GM12872 (cell line): ENCODE data around the gene MED27.

Experiments used
- TF ChIP-seq, protein P1 (sequence below): IDR thresholded peaks from 3 replicates; pipeline ENCODE4 v1.5.1; 2011; ENCODE audit warnings: low read depth, mild to moderate bottlenecking, low read length, moderate library complexity; ENCODE audit not compliant: insufficient read depth

MED27 gene

GRCh38 chr9:132063281-132063680 is 16.4 kb downstream of the MED27 start:
- TF ChIP-seq, protein P1, sequence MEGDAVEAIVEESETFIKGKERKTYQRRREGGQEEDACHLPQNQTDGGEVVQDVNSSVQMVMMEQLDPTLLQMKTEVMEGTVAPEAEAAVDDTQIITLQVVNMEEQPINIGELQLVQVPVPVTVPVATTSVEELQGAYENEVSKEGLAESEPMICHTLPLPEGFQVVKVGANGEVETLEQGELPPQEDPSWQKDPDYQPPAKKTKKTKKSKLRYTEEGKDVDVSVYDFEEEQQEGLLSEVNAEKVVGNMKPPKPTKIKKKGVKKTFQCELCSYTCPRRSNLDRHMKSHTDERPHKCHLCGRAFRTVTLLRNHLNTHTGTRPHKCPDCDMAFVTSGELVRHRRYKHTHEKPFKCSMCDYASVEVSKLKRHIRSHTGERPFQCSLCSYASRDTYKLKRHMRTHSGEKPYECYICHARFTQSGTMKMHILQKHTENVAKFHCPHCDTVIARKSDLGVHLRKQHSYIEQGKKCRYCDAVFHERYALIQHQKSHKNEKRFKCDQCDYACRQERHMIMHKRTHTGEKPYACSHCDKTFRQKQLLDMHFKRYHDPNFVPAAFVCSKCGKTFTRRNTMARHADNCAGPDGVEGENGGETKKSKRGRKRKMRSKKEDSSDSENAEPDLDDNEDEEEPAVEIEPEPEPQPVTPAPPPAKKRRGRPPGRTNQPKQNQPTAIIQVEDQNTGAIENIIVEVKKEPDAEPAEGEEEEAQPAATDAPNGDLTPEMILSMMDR = no peak

GRCh38 chr9:132062806-132063205 is 16.9 kb downstream of the MED27 start:
- TF ChIP-seq, protein P1 = no peak

- TF ChIP-seq, protein P1 = no peak
Observed at GRCh38 chr9:132061526-132061925, 18.1 kb downstream of the MED27 start.

- TF ChIP-seq, protein P1 = no peak
Observed at GRCh38 chr9:132059361-132059760, 20.3 kb downstream of the MED27 start.

- TF ChIP-seq, protein P1 = no peak
Observed at GRCh38 chr9:132056717-132057560, 22.7 kb downstream of the MED27 start.

DNA sequence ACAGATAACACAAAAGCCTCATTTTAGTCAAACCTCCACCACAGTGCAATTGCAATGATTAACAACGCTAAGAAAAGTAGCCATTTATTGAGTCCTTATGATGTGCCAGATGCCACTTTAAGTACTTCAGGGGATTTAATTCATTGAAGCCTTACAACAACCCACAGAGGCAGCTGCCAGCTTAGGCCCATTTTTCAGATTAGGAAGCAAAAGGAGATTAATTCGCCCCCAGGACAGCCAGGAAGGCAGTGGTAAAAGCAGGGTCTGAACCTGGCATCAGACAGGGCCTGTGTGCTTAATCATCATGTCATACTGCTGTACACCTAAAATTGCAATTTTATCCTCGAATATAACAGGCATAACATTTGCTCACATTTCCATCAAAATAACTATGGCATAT is 23.9 kb downstream of the MED27 start:
- TF ChIP-seq, protein P1 = no peak

- TF ChIP-seq, protein P1 = no peak
Observed at GRCh38 chr9:132054024-132054423, 25.6 kb downstream of the MED27 start.
